NCI-H2029 treated with DMSO at 0.1 percent for 48 hours (cell line): ENCODE results near the gene ZNF33A.
"Not testable (repeated sequence)": the region's sequence is repeated elsewhere in the genome, so short reads cannot be mapped to it uniquely, and the experiment has no call there.

Experiments used
- DNase-seq: peaks from one replicate; lab custom pipeline; 2025; lab: John Stamatoyannopoulos, UW

ZNF33A gene

DNA sequence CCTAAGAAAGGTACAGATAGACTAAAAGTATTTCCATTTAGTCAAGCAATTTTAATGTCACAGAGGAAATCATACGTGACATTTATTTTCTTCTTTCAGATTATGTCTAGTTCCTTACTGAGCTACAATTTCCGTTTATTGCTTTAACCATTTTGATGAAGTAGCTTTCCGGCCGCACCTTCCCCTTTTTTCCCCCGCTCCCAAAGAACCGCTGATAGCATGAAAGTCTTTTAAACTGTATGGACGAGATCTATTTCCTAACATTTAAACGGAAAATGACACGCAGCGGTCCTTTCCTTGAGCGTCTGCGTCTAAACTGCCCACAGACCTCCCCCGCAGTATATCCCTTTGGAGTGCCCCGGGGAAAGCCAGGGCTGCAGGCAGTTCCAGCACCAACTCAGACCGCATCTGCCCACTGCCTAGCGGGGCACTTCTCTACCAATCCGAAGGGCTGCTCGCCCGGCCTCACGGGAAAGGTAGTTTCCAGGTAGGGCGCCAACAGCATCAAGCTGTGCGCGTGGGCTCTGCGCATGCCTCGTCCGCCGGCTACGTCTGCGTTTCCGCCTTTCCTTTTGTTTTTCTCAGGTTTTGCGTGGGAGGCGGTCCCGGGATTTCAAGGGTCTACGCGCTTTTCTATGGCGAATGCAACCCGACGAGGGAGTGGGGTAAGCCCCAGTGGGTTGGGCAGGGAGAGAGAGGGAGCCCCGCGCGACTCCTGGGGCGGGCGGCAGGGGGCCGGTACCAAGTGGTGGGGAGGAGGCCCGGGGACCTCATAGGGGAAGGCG, at the start of gene ZNF33A:
Gene ZNF33A, plus strand, starts transcription at position 557 of the 785 bp plus-strand sequence. CDS start 1,667 bp downstream, outside the sequence.
- DNase-seq = peak; percentile 69

DNA sequence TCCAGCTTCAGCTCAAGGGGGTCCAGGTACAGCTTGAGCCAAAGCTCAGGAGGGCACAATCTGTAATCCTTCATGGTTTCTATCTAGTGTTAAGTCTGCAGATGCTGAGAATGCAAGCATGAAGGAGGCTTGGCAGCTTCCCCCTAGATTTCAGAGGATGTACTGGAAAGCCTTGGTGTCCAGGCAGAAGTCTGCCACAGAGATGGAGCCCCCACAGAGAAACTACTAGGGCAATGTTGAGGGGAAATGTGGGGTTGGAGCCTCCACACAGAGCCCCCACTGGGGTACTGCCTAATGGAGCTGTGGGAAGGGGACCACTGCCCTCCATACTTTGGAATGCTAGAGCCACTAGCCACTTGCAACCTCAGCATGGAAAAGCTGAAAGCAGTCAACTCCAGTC, 45.5 kb upstream of the ZNF33A start:
- no peak for DNase-seq

DNA sequence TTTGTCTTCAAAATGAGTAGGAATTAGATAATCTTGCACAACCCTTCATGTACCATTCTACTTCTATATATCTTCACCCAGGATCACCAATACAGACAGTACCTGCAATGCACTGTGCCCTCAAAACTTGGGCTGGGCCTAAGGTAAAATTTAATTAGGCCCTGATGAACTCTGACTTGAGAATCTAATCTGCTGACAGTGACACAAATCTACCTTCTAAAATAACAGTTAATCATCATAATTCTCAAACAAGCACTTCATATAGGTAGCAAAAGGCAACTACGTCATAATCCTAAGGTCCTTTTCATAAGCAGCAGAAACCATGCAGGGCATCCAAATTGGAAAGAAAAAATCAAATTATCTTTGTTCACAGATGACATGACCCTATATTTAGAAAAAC, 38.1 kb upstream of the ZNF33A start:
- no peak for DNase-seq

DNA sequence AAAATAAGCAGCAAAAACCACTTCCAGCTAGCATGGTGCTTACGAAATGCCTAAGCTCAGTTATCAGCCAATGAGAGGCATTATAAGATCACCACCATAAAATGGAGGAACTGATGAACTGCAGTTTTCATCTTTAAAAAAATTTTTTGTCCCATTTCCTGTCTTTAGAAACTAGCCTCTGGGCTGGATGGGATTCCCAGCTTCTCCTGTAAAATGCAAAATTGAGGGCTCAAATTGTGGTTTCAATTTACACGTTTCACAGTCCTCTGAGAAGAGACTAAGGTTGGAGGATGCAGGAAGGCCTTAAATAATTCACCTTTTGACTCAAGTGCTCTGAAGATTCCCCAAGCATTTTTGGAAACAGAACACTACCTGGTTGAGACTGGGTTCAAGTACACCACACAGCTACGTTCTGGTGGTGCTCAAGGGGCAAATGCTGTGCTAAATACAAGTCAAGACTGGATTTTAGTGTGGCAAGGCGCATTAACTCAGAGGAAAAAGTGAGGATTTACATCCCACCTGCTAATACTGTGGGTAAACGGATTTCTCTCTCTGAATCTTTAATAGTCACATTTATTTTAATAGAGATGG, 35.0 kb upstream of the ZNF33A start:
- no peak for DNase-seq

DNA sequence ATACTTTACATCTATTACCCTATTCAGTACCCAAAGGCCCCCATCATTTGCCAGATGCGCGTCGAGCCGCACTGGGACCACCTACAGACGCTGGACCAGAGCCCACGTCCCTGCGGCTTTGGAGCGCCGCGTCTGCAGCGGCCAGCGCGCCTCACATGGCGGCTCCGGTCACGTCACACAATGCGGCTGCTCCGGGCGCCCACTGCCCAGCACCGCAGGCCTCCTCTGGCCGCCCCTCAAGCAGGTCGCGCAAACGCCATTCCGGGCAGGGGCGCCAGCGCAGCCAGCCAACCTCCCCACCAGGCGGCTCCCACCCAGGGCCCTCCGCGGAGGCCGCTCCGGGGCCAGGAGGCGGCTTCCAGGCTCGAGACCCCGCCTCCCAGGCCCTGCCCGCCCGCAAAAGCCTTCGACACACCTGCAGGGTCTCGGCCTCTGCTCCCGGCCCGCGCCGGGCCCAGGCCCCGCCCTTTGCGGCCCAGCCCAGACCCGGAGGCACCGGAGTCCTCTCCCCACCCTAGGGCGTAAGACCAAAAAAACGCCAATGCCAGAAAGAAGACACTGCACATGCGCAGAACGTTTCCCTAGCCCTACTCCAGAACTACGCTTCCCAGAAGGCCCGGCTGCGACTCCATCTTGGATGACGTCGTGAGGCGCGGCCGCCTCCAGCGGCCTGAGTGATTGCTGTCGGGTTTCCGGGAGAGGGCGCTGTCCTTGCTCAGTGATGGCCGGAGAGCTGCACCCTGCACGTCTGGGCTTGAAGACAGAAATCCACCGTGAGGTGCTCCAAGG, 34.2 kb upstream of the ZNF33A start, which contains the start of gene ZNF25:
Gene ZNF25, minus strand, starts transcription at position 557 of the 789 bp plus-strand sequence. CDS start 4,925 bp downstream, outside the sequence.
- peak; percentile 83 for DNase-seq

DNA sequence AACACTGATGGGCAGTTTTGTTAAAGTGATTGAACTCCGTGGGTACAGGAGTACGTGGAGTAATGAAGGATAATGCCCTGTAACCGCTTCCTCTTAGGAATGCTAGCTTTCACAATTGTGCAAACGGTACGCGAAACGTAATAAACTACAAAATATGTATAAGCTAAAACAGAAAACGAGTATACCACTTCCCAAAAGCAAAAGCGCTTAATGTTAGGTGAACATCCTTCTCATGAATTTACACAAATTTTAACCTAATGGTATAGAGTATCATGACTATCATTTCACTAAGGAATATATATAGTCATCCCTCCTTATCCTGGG, 33.6 kb upstream of the ZNF33A start:
- no peak for DNase-seq

DNA sequence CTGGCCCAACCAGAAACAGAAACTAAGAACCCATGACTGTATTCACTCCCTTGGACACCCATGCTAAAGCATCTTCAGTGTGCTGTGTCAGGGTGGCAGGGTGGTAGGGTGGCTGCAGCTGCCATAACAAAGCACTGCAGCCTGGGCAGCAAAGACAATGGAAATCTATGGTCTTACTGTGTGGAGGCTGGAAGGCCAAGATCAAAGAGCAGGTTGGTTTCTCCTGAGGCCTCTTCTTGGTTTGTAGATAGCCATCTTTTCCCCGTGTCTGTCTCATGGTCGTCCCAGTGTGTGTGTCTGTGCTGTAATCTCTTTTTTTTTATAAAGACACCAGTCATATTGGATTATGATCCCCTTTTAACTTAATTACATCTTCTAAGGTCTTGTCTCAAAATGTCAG, 18.8 kb upstream of the ZNF33A start:
- no peak for DNase-seq

DNA sequence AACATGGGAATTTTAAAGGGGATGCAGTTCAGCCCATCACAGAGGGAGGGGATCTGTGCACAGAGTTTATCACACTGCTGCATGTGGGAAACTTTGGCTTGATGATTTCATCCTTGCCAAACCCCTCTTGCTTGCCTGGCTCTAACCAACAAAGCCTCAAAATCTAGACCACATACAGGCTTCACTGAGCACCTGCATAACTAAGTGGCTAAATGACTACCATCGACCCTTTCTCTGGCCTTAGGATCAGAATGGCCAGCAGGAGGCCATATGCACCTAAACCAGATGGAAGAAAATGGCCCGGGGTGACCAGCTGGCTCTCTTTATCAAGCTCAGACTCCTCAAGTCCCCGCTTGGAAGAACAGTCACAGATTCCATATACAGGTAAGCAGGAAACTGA, 18.4 kb upstream of the ZNF33A start:
- DNase-seq = no peak

DNA sequence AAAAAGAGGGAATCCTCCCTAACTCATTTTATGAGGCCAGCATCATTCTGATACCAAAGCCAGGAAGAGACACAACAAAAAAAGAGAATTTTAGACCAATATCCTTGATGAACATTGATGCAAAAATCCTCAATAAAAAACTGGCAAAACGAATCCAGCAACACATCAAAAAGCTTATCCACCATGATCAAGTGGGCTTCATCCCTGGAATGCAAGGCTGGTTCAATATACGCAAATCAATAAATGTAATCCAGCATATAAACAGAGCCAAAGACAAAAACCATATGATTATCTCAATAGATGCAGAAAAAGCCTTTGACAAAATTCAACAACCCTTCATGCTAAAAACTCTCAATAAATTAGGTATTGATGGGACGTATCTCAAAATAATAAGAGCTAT, 11.6 kb upstream of the ZNF33A start:
- DNase-seq = not testable (repeated sequence)

DNA sequence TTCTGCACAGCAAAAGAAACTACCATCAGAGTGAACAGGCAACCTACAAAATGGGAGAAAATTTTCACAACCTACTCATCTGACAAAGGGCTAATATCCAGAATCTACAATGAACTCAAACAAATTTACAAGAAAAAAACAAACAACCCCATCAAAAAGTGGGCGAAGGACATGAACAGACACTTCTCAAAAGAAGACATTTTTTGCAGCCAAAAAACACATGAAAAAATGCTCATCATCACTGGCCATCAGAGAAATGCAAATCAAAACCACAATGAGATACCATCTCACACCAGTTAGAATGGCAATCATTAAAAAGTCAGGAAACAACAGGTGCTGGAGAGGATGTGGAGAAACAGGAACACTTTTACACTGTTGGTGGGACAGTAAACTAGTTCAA, 10.0 kb upstream of the ZNF33A start:
- DNase-seq = not testable (repeated sequence)

DNA sequence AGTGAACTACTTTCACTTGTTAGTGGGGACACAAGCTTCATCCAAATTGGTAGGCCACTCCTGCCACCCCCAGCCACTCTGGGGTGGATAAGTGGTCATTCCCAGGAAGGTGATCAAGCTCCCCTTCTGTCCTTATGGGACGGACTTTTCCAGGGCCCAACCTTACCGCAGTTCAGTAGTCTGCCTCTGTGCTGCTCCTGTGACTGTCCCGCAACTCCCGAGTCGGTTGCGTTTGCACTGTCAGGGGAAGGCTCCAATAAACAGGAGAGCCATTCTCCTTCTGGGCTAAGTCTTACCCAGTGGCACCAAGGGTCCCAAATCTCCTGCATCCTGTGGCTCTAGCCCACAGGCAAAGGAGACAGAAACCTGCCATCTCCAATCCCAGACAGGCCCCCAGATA, 7.4 kb upstream of the ZNF33A start:
- DNase-seq = no peak

DNA sequence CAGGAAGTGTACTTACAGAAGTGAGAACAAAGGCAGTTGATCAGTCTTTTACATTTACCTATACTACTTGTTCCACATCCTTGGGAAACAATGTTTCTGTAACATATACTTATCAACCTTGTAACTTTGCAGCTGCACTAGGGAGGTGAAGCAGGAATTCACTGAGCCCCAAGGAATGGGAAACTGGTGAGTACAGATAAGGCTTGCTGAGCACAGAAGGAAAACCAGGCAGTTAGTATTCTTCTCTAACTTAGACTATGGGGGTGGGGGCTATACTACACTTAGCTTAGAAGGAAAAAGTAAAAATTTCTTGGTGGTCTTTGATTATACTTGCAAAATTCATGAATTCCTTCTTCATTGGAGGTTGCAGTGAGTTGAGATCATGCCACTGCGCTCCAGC, 6.9 kb upstream of the ZNF33A start:
- DNase-seq = no peak

DNA sequence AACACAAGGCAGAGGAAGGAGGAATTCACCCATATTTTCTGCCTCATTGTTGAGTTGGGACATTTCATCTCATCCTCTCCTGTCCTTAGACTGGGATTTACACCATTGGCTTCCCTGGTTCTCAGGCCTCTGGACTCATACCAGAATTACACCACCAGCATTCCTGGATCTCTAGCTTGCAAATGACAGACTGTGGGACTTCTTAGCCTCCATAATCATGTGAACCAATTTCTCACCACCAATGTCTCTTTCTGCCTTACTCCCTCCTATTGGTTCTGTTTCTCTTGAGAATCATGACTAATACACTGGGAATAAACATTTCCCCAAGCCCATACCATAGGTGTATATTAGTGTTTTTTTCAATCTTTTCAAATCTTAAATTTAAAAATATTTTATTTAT, 2.9 kb upstream of the ZNF33A start:
- DNase-seq = no peak

DNA sequence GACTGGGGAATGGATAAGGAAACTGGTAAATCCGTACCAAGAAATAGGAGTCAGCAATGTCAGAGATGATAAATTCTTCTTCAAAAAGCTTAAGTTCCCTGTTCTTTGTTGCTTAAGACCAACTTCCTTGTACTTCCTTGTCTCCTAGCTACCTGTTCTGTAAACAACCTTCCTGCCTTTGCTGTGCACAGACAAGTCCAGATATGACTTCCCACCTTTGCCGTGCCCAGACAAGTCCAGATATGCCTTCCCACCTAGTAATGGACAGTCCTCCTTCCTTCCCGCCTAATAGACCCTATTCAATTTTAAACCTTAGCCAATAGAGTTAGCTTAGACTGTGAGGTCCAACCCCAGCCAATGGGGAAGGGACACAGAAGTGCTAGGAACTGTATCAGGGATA, 2.5 kb upstream of the ZNF33A start:
- no peak for DNase-seq

DNA sequence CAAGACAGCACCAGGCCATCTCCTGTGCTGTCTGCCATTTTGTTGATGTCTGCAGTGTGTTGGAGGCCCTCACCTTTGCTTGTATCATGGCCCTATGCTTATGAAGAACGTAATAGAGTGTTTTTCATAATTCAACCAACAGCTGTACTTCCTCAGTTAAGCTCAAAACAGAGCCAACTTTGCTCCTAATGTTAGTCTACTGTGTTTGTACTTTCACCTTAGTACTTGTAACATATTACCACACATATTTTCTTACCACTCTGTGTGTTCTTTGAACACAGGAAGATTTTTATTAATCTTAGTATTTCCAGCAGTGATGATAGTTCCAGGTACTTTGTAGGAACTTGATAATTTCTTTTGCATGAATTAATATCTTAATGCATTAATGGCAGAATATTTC, 5.9 kb downstream of the ZNF33A start:
- no peak for DNase-seq

DNA sequence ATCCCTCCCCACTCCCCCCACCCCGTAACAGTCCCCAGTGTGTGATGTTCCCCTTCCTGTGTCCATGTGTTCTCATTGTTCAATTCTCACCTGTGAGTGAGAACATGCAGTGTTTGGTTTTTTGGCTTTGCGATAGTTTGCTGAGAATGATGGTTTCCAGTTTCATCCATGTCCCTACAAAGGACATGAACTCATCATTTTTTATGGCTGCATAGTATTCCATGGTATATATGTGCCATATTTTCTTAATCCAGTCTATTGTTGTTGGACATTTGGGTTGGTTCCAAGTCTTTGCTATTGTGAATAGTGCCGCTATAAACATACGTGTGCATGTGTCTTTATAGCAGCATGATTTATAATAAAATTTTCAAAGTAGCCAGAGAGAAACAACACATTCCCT, 8.6 kb downstream of the ZNF33A start:
- DNase-seq = not testable (repeated sequence)

DNA sequence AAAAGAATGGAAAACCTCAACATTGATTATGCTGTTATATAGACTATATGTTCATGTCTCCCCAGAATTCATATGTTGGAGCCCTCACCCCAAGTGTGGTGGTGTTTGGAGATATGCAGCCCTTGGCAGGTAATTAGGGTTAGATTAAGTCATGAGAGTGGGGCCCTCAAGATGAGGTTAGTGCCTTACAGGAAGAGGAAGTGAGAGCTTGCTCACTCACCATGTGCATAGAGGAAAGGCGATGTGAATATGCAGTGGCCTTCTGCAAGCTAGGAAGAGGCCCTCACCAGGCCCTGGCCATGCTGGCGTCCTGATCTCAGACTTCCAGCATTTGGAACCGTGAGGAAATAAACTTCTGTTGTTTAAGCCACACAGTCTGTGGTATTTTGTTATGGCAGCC, 14.8 kb downstream of the ZNF33A start:
- DNase-seq = no peak

DNA sequence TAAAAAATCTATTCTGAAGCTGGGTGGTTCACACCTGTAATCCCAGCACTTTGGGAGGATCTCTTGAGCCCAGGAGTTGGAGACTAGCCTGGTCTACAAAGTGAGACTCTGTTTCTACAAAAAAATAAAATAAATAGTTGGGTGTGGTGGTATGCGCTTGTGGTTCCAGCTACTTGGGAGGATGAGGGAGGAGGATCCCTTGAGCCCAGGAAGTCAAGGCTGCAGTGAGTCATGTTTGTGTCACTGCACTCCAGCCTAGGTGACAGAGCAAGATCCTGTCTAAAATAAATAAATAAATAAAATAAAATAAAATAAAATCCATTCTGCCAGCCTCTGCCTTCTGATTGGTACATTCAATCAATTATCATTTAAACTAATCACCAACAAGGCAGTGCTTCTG, 17.5 kb downstream of the ZNF33A start:
- DNase-seq = no peak

DNA sequence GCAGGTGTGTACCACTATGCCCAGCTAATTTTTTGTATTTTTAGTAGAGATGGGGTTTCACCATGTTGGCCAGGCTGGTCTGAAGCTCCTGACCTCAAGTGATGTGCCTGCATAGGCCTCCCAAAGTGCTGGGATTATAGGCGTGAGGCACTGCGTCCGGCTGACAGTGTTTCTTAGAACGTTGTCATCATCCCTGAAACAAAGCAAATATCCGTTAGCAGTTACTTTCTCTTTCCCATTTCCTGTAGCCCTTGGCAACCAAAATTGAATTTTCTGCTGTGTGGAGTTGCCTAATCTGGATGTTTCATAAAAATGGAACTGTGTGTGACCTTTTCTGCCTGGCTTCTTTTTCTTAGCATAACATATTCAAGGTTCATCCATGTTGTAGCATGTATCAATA, 22.4 kb downstream of the ZNF33A start:
- DNase-seq = no peak

DNA sequence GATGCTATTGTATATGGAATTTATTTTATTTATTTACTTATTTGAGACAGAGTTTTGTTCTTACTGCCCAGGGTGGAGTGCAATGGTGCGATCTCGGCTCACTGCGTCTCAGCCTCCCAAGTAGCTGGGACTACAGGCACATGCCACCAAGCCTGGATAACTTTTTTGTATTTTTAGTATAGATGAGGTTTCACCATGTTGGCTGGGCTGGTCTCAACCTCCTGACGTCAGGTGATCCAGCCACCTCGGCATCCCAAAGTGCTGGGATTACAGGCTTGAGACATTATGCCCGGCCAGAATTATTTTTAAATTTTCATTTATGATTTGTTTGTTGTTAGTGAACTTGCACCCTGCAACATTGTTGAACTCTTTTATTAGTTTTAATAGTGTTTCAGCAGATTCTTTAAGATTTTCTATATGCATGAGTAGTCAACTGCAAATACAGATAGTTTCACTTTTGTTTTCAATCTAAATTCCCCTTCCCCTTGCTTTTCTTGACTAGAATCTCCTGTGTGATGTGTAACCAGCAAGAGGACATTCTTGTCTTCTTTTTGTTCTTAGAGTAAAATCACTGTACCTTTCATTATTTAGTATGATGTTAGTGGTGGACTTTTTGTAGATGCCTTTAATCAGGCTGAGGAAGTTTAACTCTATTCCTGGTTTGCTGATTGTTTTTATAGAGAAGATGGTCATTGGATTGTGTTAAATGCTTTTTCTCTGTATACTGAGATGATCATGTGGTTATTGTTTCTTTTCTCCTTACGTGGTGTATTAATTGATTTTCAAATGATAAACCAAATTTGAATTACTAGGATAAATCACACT, 27.8 kb downstream of the ZNF33A start:
- no peak for DNase-seq

DNA sequence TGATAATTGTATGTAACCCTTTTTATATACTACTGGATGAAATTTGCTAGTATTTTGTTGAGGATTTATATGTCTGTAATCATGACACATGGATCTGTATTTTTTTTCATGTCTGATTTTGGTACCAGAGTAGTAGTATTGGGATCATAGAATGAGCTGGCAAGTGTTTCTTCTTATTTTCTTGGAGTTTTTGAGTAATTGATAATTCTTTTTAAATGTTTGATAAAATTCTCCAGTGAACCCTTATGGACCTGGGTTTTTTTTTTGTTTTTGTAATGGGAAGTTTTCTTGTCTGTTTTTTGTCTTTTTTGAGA, 28.4 kb downstream of the ZNF33A start:
- no peak for DNase-seq

DNA sequence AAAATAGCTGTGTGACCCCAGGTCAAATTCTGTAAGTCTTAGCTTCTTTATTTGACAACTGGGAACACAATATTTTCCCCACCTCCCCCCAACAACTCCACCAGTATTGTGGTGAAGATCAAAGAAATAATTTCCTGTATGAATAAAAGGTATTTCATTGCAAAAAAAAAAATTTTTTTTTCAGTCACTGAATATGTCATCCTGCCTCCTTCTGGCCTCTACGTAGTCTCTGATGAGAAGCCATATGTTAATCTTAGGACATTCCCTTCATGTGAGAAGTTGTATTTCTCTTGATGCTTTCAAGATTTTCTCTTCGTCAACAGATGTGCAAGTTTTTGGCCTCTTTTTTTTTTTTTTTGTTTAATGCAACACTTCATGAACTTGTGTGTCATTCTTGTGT, 33.0 kb downstream of the ZNF33A start:
- DNase-seq = no peak
